K562 (cell line): ENCODE results near the gene C5orf22. TPM values are rescaled to one million over a fixed set of nuclear protein-coding genes. Genes with fewer than 3 reads are reported as not detected.

Source experiments
- ATAC-seq: fragments of 200-7000 bp; cut with Tn5 transposase; 3 replicates; pipeline ENCODE4 v1.9.1; 2020; ENCODE audit warnings: moderate library complexity
- BruUV-seq: library from RNA; stranded (reverse); fragments of 400-500 nt; replicated peaks from 2 replicates; lab custom pipeline; 2021; lab: Mats Ljungman, UMichigan
- CTCF ChIA-PET: fragments of 300-600 bp; formaldehyde crosslinking; extraction: SDS; loops from one replicate; lab custom pipeline; 2021; ENCODE audit warnings: low intra/inter-chr PET ratio; lab: Yijun Ruan, JAX
- POLR2A ChIA-PET: fragments of 300-600, 350-650 bp; sonication (Branson Sonifier 250); formaldehyde crosslinking; extraction: SDS; loops from one replicate; lab custom pipeline; 2021; ENCODE audit warnings: antibody characterized with exemption, inconsistent platforms; lab: Yijun Ruan, JAX
- DNase-seq, 4 experiments: peaks; one replicate each; pipeline versions ENCODE4 v3.0.0 to v3.0.0-alpha.2; 2011 to 2018; ENCODE audit warnings: low spot score in 3 of 4, mixed read lengths in 3 of 4; ENCODE audit errors: extremely low read depth in 1 of 4
- FAIRE-seq: peaks from 2 replicates; lab custom pipeline; 2011; peaks lifted over from hg19 to GRCh38; lab: Jason Lieb, UNC
- H2AFZ ChIP-seq: 2 replicates; pipeline ENCODE4 v1.6.0; 2011; ENCODE audit warnings: low read depth, low read length, control low read depth, inconsistent platforms
- H3K27ac ChIP-seq: fragments of 200-600 bp; 3 replicates; pipeline ENCODE4 v1.8.0; 2011; ENCODE audit warnings: low read depth, mild to moderate bottlenecking, control low read depth, inconsistent platforms, low read length, moderate library complexity, mixed read lengths; ENCODE audit errors: extremely low read depth
- H3K27me3 ChIP-seq, 2 experiments: fragments of 300-600 bp in 1 of 2; 2 replicates in 1 of 2; 3 replicates in 1 of 2; pipeline versions ENCODE4 v1.6.0 to v1.8.0; 2011; ENCODE audit warnings: inconsistent platforms in 2 of 2, low read length in 2 of 2, mild to moderate bottlenecking in 1 of 2, mixed read lengths in 1 of 2, moderate library complexity in 1 of 2; ENCODE audit not compliant: control insufficient read depth in 2 of 2, insufficient read depth in 2 of 2
- H3K36me3 ChIP-seq: fragments of 300-600 bp; 3 replicates; pipeline ENCODE4 v1.8.0; 2011; ENCODE audit warnings: mild to moderate bottlenecking, low read length, inconsistent platforms; ENCODE audit not compliant: control insufficient read depth, insufficient read depth
- H3K4me1 ChIP-seq, 2 experiments: fragments of 200-600 bp in 1 of 2; replicated peaks in 1 of 2; 2 replicates in 1 of 2; 3 replicates in 1 of 2; pipeline versions ENCODE4 v1.5.1 to v1.8.0; 2011; ENCODE audit warnings: inconsistent platforms in 2 of 2, low read length in 2 of 2, mild to moderate bottlenecking in 1 of 2, mixed read lengths in 1 of 2, moderate library complexity in 1 of 2; ENCODE audit not compliant: control insufficient read depth in 2 of 2, insufficient read depth in 2 of 2
- H3K4me2 ChIP-seq: 2 replicates; pipeline ENCODE4 v1.6.1; 2011; ENCODE audit warnings: low read length, control low read depth, inconsistent platforms, mixed read lengths; ENCODE audit not compliant: insufficient read depth
- H3K4me3 ChIP-seq: fragments of 200-600 bp; sonication (generic), shearing (Covaris generic); 2 replicates; pipeline ENCODE4 v1.5.1; 2016; ENCODE audit warnings: control low read depth, inconsistent platforms
- H3K79me2 ChIP-seq: fragments of 200-600 bp; 3 replicates; pipeline ENCODE4 v1.8.0; 2011; ENCODE audit warnings: low read length, inconsistent platforms; ENCODE audit not compliant: control insufficient read depth, insufficient read depth
- H3K9ac ChIP-seq, 2 experiments: 2 replicates each; pipeline versions ENCODE4 v1.6.0 to v1.6.1; 2011; ENCODE audit warnings: low read depth in 2 of 2, low read length in 2 of 2, control low read depth in 1 of 2, inconsistent platforms in 1 of 2, mild to moderate bottlenecking in 1 of 2, mixed read lengths in 1 of 2; ENCODE audit not compliant: insufficient read depth in 1 of 2
- H3K9me1 ChIP-seq: one replicate; pipeline ENCODE4 v1.6.0; 2011; ENCODE audit warnings: inconsistent platforms, mild to moderate bottlenecking, low read length, moderate library complexity; ENCODE audit not compliant: control insufficient read depth, insufficient read depth
- H3K9me3 ChIP-seq: replicated peaks from 2 replicates; pipeline ENCODE4 v1.5.1; 2011; ENCODE audit warnings: low read depth, low read length, inconsistent platforms; ENCODE audit not compliant: control insufficient read depth, insufficient read depth
- H4K20me1 ChIP-seq: replicated peaks from 2 replicates; pipeline ENCODE4 v1.6.1; 2011; ENCODE audit warnings: low read length, inconsistent platforms, mixed read lengths; ENCODE audit not compliant: control insufficient read depth, insufficient read depth
- BCL6 ChIP-seq: fragments of 250-450 bp; sonication (Bioruptor Pico); IDR thresholded peaks from 2 replicates; pipeline ENCODE4 v1.4.0; 2020
- CBFA2T3 ChIP-seq: fragments of 450-650 bp; IDR thresholded peaks from 2 replicates; pipeline ENCODE4 v1.6.1; 2017
- RBM14 ChIP-seq: fragments of 200-400 bp; formaldehyde crosslinking; IDR thresholded peaks from 2 replicates; pipeline ENCODE4 v1.6.1; 2018; ENCODE audit warnings: low read depth, mild to moderate bottlenecking, low read length, moderate library complexity, borderline replicate concordance; ENCODE audit not compliant: insufficient read depth
- TCF3 ChIP-seq: sonication (generic); formaldehyde crosslinking; IDR thresholded peaks from 2 replicates; pipeline ENCODE4 v1.4.0; 2020; ENCODE audit warnings: mild to moderate bottlenecking, missing genetic modification reagents
- ZNF561 ChIP-seq: fragments of 450-650 bp; formaldehyde crosslinking; conservative IDR thresholded peaks from 2 replicates; pipeline ENCODE4 v1.4.0; 2020; ENCODE audit warnings: mild to moderate bottlenecking, moderate library complexity
- WGBS: fragments of 100-300 bp; shearing (Covaris generic); methylation state at CpG from one replicate; pipeline ENCODE4 v1.1.6; 2016; ENCODE audit warnings: low coverage, mixed read lengths; ENCODE audit not compliant: insufficient coverage; ENCODE audit errors: missing lambda C conversion rate; 5-methylcytosine and 5-hydroxymethylcytosine counted together
- in situ Hi-C: fragments of 300-500 bp; cut with MboI; formaldehyde crosslinking; loops from 4 replicates; pipeline ENCODE4 v1.15.0; 2018; ENCODE audit warnings: inconsistent platforms, mixed read lengths
- intact Hi-C: fragments of 100-400 bp; cut with micrococcal nuclease; formaldehyde crosslinking; loops from 2 replicates; pipeline ENCODE4 v1.14.2; 2022
- polyA plus RNA-seq, 8 experiments: library from polyadenylated mRNA; depleted of rRNA in 4 of 8; stranded (reverse) in 5 of 8; unstranded in 3 of 8; fragments of >200 nt; fragmentation: Nextera tagmentation in 2 of 8; fragmentation: Illumina TruSeq in 1 of 8; extraction: Ambion mirVana in 2 of 8; extraction: Trizol in 1 of 8; gene quantifications; 2 replicates each; pipeline versions ENCODE4 v1.2.1 to v1.2.3, GENCODE V29; 2011 to 2014; ENCODE audit warnings: inconsistent platforms in 1 of 8, missing spikeins in 1 of 8
- total RNA-seq, 7 experiments: library from RNA; depleted of rRNA in 6 of 7; stranded (reverse); fragments of >200 nt in 6 of 7; fragmentation: Illumina TruSeq in 2 of 7; extraction: Trizol in 2 of 7; gene quantifications; 2 replicates each; pipeline versions ENCODE4 v1.2.1 to v1.2.3, GENCODE V29; 2011 to 2021; ENCODE audit warnings: low replicate concordance in 1 of 7
- TF ChIP-seq, protein P1 (sequence below): sonication (generic); formaldehyde crosslinking; IDR thresholded peaks from 2 replicates; pipeline ENCODE4 v1.8.1; 2022; ENCODE audit warnings: missing genetic modification reagents
- TF ChIP-seq, protein P2 (sequence below): fragments of 450-650 bp; IDR thresholded peaks from 2 replicates; pipeline ENCODE4 v1.7.1; 2018; ENCODE audit warnings: mild to moderate bottlenecking, low read depth; ENCODE audit not compliant: partially characterized antibody
- TF ChIP-seq, protein P3 (sequence below): fragments of 450-650 bp; IDR thresholded peaks from 2 replicates; pipeline ENCODE4 v1.6.1; 2016; ENCODE audit warnings: low read depth

C5orf22 gene
- total and polyA plus RNA-seq, 9 of the 15 experiments (the other 6 are each of a cell fraction or from before 2014, with no cell fraction given) = 22.7 to 56.7 (median 39.3) TPM

- in situ Hi-C loops = no loop called here
- POLR2A ChIA-PET = interaction anchor here (1.2 kb wide), 1 partner anchor 24 kb away, joined by 3 read pairs; no protein-coding TSS in a partner anchor
- H3K9ac ChIP-seq = no peak overlapping the region
- TF ChIP-seq BCL6 (CRISPR knock-in tag) (no peak), ZNF561 (CRISPR knock-in tag) (no peak), TCF3 (no peak), RBM14 (no peak), CBFA2T3 (no peak)
- TF ChIP-seq, protein P1, sequence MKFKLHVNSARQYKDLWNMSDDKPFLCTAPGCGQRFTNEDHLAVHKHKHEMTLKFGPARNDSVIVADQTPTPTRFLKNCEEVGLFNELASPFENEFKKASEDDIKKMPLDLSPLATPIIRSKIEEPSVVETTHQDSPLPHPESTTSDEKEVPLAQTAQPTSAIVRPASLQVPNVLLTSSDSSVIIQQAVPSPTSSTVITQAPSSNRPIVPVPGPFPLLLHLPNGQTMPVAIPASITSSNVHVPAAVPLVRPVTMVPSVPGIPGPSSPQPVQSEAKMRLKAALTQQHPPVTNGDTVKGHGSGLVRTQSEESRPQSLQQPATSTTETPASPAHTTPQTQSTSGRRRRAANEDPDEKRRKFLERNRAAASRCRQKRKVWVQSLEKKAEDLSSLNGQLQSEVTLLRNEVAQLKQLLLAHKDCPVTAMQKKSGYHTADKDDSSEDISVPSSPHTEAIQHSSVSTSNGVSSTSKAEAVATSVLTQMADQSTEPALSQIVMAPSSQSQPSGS (CRISPR knock-in tag) = no peak
- TF ChIP-seq, protein P2, sequence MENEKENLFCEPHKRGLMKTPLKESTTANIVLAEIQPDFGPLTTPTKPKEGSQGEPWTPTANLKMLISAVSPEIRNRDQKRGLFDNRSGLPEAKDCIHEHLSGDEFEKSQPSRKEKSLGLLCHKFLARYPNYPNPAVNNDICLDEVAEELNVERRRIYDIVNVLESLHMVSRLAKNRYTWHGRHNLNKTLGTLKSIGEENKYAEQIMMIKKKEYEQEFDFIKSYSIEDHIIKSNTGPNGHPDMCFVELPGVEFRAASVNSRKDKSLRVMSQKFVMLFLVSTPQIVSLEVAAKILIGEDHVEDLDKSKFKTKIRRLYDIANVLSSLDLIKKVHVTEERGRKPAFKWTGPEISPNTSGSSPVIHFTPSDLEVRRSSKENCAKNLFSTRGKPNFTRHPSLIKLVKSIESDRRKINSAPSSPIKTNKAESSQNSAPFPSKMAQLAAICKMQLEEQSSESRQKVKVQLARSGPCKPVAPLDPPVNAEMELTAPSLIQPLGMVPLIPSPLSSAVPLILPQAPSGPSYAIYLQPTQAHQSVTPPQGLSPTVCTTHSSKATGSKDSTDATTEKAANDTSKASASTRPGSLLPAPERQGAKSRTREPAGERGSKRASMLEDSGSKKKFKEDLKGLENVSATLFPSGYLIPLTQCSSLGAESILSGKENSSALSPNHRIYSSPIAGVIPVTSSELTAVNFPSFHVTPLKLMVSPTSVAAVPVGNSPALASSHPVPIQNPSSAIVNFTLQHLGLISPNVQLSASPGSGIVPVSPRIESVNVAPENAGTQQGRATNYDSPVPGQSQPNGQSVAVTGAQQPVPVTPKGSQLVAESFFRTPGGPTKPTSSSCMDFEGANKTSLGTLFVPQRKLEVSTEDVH = no peak
- TF ChIP-seq, protein P3, sequence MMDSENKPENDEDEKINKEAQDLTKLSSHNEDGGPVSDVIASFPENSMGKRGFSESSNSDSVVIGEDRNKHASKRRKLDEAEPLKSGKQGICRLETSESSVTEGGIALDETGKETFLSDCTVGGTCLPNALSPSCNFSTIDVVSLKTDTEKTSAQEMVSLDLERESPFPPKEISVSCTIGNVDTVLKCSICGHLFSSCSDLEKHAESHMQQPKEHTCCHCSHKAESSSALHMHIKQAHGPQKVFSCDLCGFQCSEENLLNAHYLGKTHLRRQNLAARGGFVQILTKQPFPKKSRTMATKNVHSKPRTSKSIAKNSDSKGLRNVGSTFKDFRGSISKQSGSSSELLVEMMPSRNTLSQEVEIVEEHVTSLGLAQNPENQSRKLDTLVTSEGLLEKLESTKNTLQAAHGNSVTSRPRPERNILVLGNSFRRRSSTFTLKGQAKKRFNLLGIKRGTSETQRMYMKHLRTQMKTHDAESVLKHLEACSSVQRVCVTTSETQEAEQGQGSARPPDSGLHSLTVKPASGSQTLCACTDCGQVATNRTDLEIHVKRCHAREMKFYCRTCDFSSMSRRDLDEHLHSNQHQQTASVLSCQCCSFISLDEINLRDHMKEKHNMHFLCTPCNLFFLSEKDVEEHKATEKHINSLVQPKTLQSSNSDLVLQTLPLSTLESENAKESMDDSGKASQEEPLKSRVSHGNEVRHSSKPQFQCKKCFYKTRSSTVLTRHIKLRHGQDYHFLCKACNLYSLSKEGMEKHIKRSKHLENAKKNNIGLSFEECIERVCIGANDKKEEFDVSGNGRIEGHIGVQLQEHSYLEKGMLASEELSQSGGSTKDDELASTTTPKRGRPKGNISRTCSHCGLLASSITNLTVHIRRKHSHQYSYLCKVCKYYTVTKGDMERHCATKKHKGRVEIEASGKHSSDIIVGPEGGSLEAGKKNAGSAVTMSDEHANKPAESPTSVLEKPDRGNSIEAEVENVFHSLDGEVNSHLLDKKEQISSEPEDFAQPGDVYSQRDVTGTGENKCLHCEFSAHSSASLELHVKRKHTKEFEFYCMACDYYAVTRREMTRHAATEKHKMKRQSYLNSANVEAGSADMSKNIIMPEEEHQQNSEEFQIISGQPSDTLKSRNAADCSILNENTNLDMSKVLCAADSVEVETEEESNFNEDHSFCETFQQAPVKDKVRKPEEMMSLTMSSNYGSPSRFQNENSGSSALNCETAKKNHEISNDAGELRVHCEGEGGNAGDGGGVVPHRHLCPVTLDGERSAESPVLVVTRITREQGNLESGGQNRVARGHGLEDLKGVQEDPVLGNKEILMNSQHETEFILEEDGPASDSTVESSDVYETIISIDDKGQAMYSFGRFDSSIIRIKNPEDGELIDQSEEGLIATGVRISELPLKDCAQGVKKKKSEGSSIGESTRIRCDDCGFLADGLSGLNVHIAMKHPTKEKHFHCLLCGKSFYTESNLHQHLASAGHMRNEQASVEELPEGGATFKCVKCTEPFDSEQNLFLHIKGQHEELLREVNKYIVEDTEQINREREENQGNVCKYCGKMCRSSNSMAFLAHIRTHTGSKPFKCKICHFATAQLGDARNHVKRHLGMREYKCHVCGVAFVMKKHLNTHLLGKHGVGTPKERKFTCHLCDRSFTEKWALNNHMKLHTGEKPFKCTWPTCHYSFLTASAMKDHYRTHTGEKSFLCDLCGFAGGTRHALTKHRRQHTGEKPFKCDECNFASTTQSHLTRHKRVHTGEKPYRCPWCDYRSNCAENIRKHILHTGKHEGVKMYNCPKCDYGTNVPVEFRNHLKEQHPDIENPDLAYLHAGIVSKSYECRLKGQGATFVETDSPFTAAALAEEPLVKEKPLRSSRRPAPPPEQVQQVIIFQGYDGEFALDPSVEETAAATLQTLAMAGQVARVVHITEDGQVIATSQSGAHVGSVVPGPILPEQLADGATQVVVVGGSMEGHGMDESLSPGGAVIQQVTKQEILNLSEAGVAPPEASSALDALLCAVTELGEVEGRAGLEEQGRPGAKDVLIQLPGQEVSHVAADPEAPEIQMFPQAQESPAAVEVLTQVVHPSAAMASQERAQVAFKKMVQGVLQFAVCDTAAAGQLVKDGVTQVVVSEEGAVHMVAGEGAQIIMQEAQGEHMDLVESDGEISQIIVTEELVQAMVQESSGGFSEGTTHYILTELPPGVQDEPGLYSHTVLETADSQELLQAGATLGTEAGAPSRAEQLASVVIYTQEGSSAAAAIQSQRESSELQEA = no peak
These were observed 29.8 kb downstream of the C5orf22 start for GRCh38 chr5:31561946-31562345.

More at GRCh38 chr5:31561946-31562345, 29.8 kb downstream of the C5orf22 start:
- no peaks in the 10 kb centered on the region for H3K79me2 ChIP-seq
- FAIRE-seq (no peak), ATAC-seq (no peak), DNase-seq (no peak)
- H3K4me3 ChIP-seq = no peak overlapping the region
- no peaks in the 10 kb centered on the region for H4K20me1 ChIP-seq
- H3K36me3 ChIP-seq = peaks cover 1% of the 10 kb centered on the region; the same call in 1 of the 3 replicates
- no peaks in the 10 kb centered on the region for H3K9me1 ChIP-seq
- no peaks in the 10 kb centered on the region; a peak in 1 of 5 replicates for H3K4me1 ChIP-seq
- H3K9me3 ChIP-seq = no peaks in the 10 kb centered on the region
- no peak overlapping the region for H3K4me2 ChIP-seq
- H2AFZ ChIP-seq = no peak overlapping the region
- H3K27me3 ChIP-seq = no peaks in the 10 kb centered on the region
- H3K27ac ChIP-seq = no peak overlapping the region
- CTCF ChIA-PET = no interaction called here
- intact Hi-C loops = no loop called here
- no TSS peak for BruUV-seq
- 6% methylated on average over 1 of the region's 1 CpG for WGBS
